Jurkat, Clone E6-1 (cell line): ENCODE data around the gene SKP1.

ENCODE experiments used
- DNase-seq: peaks from one replicate; pipeline ENCODE4 v3.0.0-alpha.2; 2011; ENCODE audit warnings: low read depth, low spot score
- H3K4me3 ChIP-seq: 2 replicates; pipeline ENCODE4 v1.5.1; 2011; ENCODE audit warnings: mild to moderate bottlenecking, low read length, control low read depth, moderate library complexity

SKP1 gene

GRCh38 chr5:134118212-134118835, 58.4 kb downstream of the SKP1 start:
- H3K4me3 ChIP-seq = peak overlapping the region; percentile 78
- DNase-seq = no peak

GRCh38 chr5:134116789-134117761, 59.7 kb downstream of the SKP1 start:
- DNase-seq = no peak
- H3K4me3 ChIP-seq = peak overlapping the region; percentile 78

GRCh38 chr5:134116286-134116685, 60.5 kb downstream of the SKP1 start:
- no peak for DNase-seq
- peak overlapping the region; percentile 78 for H3K4me3 ChIP-seq

GRCh38 chr5:134115806-134116175, 61.0 kb downstream of the SKP1 start:
- peak overlapping the region; percentile 78 for H3K4me3 ChIP-seq
- DNase-seq = no peak

- peak overlapping the region; percentile 78 for H3K4me3 ChIP-seq
- peak; percentile 57 for DNase-seq
Observed at GRCh38 chr5:134114886-134115805, 61.6 kb downstream of the SKP1 start.

- peak; percentile 76 for DNase-seq
- peak within 1 kb of the TSS; percentile 78 for H3K4me3 ChIP-seq
Observed at GRCh38 chr5:134113902-134114875, 62.6 kb downstream of the SKP1 start, which contains the start of gene TCF7. TCF7 (plus strand) TSS chr5:134114681; CDS start chr5:134114907, 226 bp downstream.

GRCh38 chr5:134113363-134113889, 63.3 kb downstream of the SKP1 start:
- H3K4me3 ChIP-seq = peak overlapping the region; percentile 69
- DNase-seq = no peak

- no peak for DNase-seq
- H3K4me3 ChIP-seq = no peak overlapping the region
Observed at GRCh38 chr5:134112726-134113362, 63.9 kb downstream of the SKP1 start.

GRCh38 chr5:134111741-134112647, 64.8 kb downstream of the SKP1 start:
- DNase-seq = no peak
- no peak overlapping the region for H3K4me3 ChIP-seq

GRCh38 chr5:134110382-134110781, 66.4 kb downstream of the SKP1 start:
- no peak overlapping the region for H3K4me3 ChIP-seq
- no peak for DNase-seq

GRCh38 chr5:134107779-134108178, 69.0 kb downstream of the SKP1 start:
- H3K4me3 ChIP-seq = no peak overlapping the region
- DNase-seq = no peak

GRCh38 chr5:134106991-134107701, 69.6 kb downstream of the SKP1 start:
- DNase-seq = no peak

GRCh38 chr5:134103998-134104654, 72.6 kb downstream of the SKP1 start:
- no peak for DNase-seq
- no peak overlapping the region for H3K4me3 ChIP-seq

More at GRCh38 chr5:134106991-134107701, 69.6 kb downstream of the SKP1 start:
- no peak overlapping the region for H3K4me3 ChIP-seq

- DNase-seq = no peak
- no peak overlapping the region for H3K4me3 ChIP-seq
Observed at GRCh38 chr5:134103397-134103796, 73.4 kb downstream of the SKP1 start.

- peak; percentile 59 for DNase-seq
- no peak overlapping the region for H3K4me3 ChIP-seq
Observed at GRCh38 chr5:134101686-134102439, 74.9 kb downstream of the SKP1 start.
